Measurements from ENCODE around the gene PSMD6.

DNA sequence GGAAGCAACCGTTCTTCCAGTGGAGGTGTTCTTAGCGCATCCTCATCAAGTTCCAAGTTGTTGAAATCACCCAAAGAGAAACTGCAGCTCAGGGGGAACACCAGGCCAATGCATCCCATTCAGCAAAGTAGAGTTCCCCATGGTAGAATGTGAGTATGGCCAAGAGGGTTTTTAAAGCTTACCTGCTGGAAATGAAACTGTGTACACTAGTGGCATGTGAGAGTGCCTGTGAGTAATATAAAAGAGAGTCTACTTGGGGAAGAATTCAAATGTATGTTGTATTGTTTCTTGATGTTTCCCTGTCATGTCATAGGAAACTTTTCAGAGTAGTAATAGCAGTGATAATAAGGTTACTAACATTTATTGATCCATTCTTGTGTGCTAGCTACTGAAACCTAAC, 43.3 kb downstream of the PSMD6 start:
- TF ChIP-seq EZH2 (IDR thresholded peaks at IDR 0.05; ENCODE audit: insufficient read depth, low read length) = no peak
- TF ChIP-seq, protein P1, sequence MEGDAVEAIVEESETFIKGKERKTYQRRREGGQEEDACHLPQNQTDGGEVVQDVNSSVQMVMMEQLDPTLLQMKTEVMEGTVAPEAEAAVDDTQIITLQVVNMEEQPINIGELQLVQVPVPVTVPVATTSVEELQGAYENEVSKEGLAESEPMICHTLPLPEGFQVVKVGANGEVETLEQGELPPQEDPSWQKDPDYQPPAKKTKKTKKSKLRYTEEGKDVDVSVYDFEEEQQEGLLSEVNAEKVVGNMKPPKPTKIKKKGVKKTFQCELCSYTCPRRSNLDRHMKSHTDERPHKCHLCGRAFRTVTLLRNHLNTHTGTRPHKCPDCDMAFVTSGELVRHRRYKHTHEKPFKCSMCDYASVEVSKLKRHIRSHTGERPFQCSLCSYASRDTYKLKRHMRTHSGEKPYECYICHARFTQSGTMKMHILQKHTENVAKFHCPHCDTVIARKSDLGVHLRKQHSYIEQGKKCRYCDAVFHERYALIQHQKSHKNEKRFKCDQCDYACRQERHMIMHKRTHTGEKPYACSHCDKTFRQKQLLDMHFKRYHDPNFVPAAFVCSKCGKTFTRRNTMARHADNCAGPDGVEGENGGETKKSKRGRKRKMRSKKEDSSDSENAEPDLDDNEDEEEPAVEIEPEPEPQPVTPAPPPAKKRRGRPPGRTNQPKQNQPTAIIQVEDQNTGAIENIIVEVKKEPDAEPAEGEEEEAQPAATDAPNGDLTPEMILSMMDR (IDR thresholded peaks at IDR 0.05; ENCODE audit: insufficient read depth, low read depth, low read length) = no peak

Data from astrocyte (in vitro differentiated cells and primary cell).